Measurements from ENCODE around the gene RIMKLB. TPM values are rescaled to one million over a fixed set of nuclear protein-coding genes. Genes with fewer than 3 reads are reported as not detected.

RIMKLB gene
- polyA plus RNA-seq, 2 of the 4 experiments (the other 2 are of a cell fraction) = 21.0 to 43.8 TPM

GRCh38 chr12:8667270-8667669 is 30.5 kb upstream of the RIMKLB start:
- FAIRE-seq = no peak
- ATAC-seq = no peak
- CTCF ChIA-PET = interaction anchor here (0.7 to 2.6 kb wide), 3 partner anchors 10 to 248 kb away, joined by 3 to 9 read pairs (median 3); no protein-coding TSS in a partner anchor
- POLR2A ChIA-PET = no interaction called here
- no peaks in the 10 kb centered on the region for H3K9me3 ChIP-seq
- H3K4me1 ChIP-seq = no peaks in the 10 kb centered on the region
- no peak overlapping the region for H3K27ac ChIP-seq
- no peak for TF ChIP-seq EHF (CRISPR knock-in tag; IDR thresholded peaks at IDR 0.05)
- no peak for TF ChIP-seq EP300 (IDR thresholded peaks at IDR 0.05)
- TF ChIP-seq CTCF (IDR thresholded peaks at IDR 0.05) = no peak
- TF ChIP-seq HDAC2 (IDR thresholded peaks at IDR 0.05) = no peak
- no peak for TF ChIP-seq ELK1 (IDR thresholded peaks at IDR 0.05; ENCODE audit: low read depth, low read length)
- no peak for TF ChIP-seq NR3C1 (IDR thresholded peaks at IDR 0.05)
- TF ChIP-seq RARB (CRISPR knock-in tag; IDR thresholded peaks at IDR 0.05) = no peak
- no peak for TF ChIP-seq FOSL2 (IDR thresholded peaks at IDR 0.05)
- TF ChIP-seq FOSL2 (CRISPR knock-in tag; IDR thresholded peaks at IDR 0.05) = no peak
- TF ChIP-seq, protein P1, sequence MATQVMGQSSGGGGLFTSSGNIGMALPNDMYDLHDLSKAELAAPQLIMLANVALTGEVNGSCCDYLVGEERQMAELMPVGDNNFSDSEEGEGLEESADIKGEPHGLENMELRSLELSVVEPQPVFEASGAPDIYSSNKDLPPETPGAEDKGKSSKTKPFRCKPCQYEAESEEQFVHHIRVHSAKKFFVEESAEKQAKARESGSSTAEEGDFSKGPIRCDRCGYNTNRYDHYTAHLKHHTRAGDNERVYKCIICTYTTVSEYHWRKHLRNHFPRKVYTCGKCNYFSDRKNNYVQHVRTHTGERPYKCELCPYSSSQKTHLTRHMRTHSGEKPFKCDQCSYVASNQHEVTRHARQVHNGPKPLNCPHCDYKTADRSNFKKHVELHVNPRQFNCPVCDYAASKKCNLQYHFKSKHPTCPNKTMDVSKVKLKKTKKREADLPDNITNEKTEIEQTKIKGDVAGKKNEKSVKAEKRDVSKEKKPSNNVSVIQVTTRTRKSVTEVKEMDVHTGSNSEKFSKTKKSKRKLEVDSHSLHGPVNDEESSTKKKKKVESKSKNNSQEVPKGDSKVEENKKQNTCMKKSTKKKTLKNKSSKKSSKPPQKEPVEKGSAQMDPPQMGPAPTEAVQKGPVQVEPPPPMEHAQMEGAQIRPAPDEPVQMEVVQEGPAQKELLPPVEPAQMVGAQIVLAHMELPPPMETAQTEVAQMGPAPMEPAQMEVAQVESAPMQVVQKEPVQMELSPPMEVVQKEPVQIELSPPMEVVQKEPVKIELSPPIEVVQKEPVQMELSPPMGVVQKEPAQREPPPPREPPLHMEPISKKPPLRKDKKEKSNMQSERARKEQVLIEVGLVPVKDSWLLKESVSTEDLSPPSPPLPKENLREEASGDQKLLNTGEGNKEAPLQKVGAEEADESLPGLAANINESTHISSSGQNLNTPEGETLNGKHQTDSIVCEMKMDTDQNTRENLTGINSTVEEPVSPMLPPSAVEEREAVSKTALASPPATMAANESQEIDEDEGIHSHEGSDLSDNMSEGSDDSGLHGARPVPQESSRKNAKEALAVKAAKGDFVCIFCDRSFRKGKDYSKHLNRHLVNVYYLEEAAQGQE (IDR thresholded peaks at IDR 0.05) = no peak
- no peak for TF ChIP-seq ESRRA (IDR thresholded peaks at IDR 0.05; ENCODE audit: borderline replicate concordance, low read length)
- no peak for TF ChIP-seq CBX2 (IDR thresholded peaks at IDR 0.05; ENCODE audit: borderline replicate concordance, low read depth)
- no peak for TF ChIP-seq HMGXB4 (CRISPR knock-in tag; IDR thresholded peaks at IDR 0.05; ENCODE audit: borderline replicate concordance)
- no peak for TF ChIP-seq MAX (IDR thresholded peaks at IDR 0.05)
- no peak for TF ChIP-seq ZC3H11A (IDR thresholded peaks at IDR 0.05)
- no peak for TF ChIP-seq ZNF302 (CRISPR knock-in tag; IDR thresholded peaks at IDR 0.05)
- H3K4me3 ChIP-seq = no peak overlapping the region
- no peak overlapping the region for H3K4me2 ChIP-seq
- 47% methylated on average over 2 of the region's 2 CpGs for WGBS (ENCODE audit: missing lambda C conversion rate)
- no peak for DNase-seq (ENCODE audit: low read depth in 1 of 2, low spot score in 1 of 2)

- no peak for FAIRE-seq
- CTCF ChIA-PET = interaction anchor here (1.1 to 2.6 kb wide), 3 partner anchors 8 to 13 kb away, joined by 4 to 9 read pairs (median 4); no protein-coding TSS in a partner anchor
- TF ChIP-seq CBX2 (IDR thresholded peaks at IDR 0.05; ENCODE audit: borderline replicate concordance, low read depth) (no peak), POLR2AphosphoS2 (conservative IDR thresholded peaks at IDR 0.05; ENCODE audit: low read length) (no peak), MAFK (IDR thresholded peaks at IDR 0.05; ENCODE audit: partially characterized antibody) (no peak), MAZ (IDR thresholded peaks at IDR 0.05; ENCODE audit: borderline replicate concordance, low read depth, low read length) (no peak), HEYL (CRISPR knock-in tag; IDR thresholded peaks at IDR 0.05) (no peak), HOXA7 (CRISPR knock-in tag; IDR thresholded peaks at IDR 0.05) (no peak), ELK1 (IDR thresholded peaks at IDR 0.05; ENCODE audit: low read depth, low read length) (no peak), KDM1A (IDR thresholded peaks at IDR 0.05; ENCODE audit: low read depth) (no peak), MYC (IDR thresholded peaks at IDR 0.05; ENCODE audit: borderline replicate concordance, low read length) (no peak), TP53 (CRISPR knock-in tag; IDR thresholded peaks at IDR 0.05) (no peak)
- TF ChIP-seq, protein P2, sequence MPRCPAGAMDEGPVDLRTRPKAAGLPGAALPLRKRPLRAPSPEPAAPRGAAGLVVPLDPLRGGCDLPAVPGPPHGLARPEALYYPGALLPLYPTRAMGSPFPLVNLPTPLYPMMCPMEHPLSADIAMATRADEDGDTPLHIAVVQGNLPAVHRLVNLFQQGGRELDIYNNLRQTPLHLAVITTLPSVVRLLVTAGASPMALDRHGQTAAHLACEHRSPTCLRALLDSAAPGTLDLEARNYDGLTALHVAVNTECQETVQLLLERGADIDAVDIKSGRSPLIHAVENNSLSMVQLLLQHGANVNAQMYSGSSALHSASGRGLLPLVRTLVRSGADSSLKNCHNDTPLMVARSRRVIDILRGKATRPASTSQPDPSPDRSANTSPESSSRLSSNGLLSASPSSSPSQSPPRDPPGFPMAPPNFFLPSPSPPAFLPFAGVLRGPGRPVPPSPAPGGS (IDR thresholded peaks at IDR 0.05) = no peak
Observed at GRCh38 chr12:8668441-8668840, 29.4 kb upstream of the RIMKLB start.

More at GRCh38 chr12:8668441-8668840, 29.4 kb upstream of the RIMKLB start:
- H3K4me3 ChIP-seq = no peak overlapping the region
- no peak for DNase-seq (ENCODE audit: low read depth in 1 of 2, low spot score in 1 of 2)
- 41% methylated on average over 2 of the region's 2 CpGs for WGBS (ENCODE audit: missing lambda C conversion rate)
- ATAC-seq = no peak
- H3K4me1 ChIP-seq = no peaks in the 10 kb centered on the region
- no peaks in the 10 kb centered on the region for H3K9me3 ChIP-seq
- no peak overlapping the region for H3K4me2 ChIP-seq
- POLR2A ChIA-PET = no interaction called here
- H3K27ac ChIP-seq = no peak overlapping the region

All from A549 (cell line).